Neuronal stem cell (in vitro differentiated cells): ENCODE results near the gene UNC80. TPM values are rescaled to one million over a fixed set of nuclear protein-coding genes. Genes with fewer than 3 reads are reported as not detected.

ENCODE experiments used
- small RNA-seq: library from polyadenylated mRNA; stranded (forward); fragments of <200 nt; extraction: miRNeasy Mini kit (QIAGEN cat#:217004); gene quantifications from one replicate; pipeline ENCODE3, GENCODE V24; 2013; ENCODE audit not compliant: insufficient read depth

UNC80 gene

Small RNAs within 50 kb of the gene (small RNA-seq; reads per million reads assigned to genes)
- not detected for gene RNA5SP118
